CD4-positive, alpha-beta T cell treated with Interleukin-12 subunit alpha and Interleukin-12 subunit beta, for 1 hour (primary cell): ENCODE measurements around the gene HPD.

Experiments
- DNase-seq: peaks from one replicate; pipeline ENCODE4 v3.0.0-alpha.2; 2020

HPD gene

DNA sequence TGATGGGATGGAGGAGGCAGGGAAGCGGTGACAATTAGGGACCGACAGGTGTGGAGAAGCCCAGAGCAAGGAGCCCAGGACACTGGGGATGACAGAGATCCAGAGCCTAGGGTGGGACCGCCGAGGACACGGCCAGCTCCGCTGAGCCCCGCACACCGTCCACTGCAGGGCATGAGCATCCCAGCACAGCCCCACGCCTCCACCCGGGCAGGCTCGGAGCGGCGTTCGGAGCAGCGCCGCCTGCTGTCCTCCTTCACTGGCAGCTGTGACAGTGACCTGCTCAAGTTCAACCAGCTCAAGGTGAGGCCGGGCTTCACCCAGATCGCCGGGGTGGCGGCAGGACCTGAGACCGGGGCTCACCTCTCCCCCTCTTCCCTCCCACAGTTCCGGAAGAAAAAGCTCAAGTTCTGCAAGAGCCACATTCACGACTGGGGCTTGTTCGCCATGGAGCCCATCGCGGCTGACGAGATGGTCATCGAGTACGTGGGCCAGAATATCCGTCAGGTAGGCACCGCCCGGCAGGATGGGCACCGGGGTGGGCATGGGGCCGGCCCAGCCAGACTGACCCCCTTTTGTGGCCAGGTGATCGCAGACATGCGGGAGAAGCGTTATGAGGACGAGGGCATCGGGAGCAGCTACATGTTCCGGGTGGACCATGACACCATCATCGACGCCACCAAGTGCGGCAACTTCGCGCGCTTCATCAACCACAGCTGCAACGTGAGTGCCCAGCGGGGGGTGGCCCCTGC, 31.1 kb downstream of the HPD start:
- no peak for DNase-seq

GRCh38 chr12:121826318-121827150, 32.1 kb downstream of the HPD start:
- no peak for DNase-seq

DNA sequence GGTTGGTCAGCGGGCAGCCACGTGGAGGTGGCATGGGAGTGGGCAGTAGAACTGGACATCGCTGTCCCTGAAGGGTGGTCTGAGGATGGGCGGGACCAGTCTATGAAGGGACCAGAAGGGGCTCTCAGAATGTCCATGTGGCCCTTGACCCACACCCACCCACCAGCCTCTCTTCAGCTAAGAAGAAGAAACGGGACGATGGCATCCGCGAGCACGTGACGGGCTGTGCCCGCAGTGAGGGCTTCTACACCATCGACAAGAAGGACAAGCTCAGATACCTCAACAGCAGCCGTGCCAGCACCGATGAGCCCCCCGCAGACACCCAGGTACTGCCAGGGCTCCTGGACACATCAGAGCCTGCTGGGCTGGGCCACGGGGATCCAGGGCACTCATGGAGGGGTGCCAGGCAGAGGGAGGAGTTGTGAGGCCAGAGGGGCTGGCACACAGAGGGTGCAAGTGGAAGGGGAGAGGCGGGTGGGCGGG, 33.6 kb downstream of the HPD start:
- DNase-seq, result no peak

GRCh38 chr12:121823727-121824115, 34.9 kb downstream of the HPD start:
- no peak for DNase-seq

- DNase-seq, result no peak
Measured at GRCh38 chr12:121823101-121823726, 35.4 kb downstream of the HPD start.

GRCh38 chr12:121822393-121823100, 36.1 kb downstream of the HPD start:
- DNase-seq, result no peak

DNA sequence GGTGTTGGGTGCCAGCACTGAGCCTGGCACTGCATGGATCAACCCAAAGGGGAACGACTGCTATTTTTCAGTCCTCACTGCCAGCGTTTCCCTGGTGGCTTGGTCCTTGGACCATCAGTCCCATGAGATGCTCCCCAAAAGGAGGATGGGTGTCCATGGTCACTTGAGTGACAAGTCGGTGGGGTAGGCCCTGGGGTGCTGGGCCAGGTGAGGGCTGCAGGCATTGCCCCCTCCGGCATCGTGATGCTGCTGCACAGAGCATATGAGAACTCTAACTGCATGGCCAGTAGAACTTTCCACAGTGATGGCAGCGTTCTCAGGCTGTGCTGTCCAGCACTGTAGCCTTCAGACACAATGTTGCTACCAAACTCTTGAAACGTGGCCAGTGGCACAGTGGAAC, 38.6 kb downstream of the HPD start:
- DNase-seq, result no peak

GRCh38 chr12:121819212-121819949, 39.3 kb downstream of the HPD start:
- no peak for DNase-seq

DNA sequence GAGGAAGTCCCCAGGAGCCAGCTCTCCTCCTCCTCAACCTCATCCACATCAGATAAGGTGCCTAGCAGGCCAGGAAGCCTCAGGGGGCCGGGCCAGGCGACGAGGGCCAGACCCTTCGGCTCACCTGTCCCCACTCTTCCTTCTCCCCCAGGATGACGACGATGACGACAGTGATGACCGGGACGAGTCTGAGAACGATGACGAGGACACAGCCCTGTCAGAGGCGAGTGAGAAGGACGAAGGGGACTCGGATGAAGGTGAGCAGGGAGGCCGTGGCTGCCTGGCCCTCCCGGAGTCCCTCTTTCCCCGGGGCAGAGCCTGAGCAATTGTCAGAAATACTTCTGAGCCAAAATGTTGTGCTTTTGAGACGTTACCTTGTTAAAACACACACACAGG, 41.0 kb downstream of the HPD start:
- no peak for DNase-seq

- no peak for DNase-seq
Measured at GRCh38 chr12:121816925-121817647, 41.6 kb downstream of the HPD start.

- DNase-seq, result no peak
Measured at GRCh38 chr12:121815263-121815662, 43.4 kb downstream of the HPD start.

GRCh38 chr12:121814429-121815119, 44.1 kb downstream of the HPD start:
- no peak for DNase-seq

GRCh38 chr12:121813951-121814350, 44.7 kb downstream of the HPD start:
- no peak for DNase-seq

DNA sequence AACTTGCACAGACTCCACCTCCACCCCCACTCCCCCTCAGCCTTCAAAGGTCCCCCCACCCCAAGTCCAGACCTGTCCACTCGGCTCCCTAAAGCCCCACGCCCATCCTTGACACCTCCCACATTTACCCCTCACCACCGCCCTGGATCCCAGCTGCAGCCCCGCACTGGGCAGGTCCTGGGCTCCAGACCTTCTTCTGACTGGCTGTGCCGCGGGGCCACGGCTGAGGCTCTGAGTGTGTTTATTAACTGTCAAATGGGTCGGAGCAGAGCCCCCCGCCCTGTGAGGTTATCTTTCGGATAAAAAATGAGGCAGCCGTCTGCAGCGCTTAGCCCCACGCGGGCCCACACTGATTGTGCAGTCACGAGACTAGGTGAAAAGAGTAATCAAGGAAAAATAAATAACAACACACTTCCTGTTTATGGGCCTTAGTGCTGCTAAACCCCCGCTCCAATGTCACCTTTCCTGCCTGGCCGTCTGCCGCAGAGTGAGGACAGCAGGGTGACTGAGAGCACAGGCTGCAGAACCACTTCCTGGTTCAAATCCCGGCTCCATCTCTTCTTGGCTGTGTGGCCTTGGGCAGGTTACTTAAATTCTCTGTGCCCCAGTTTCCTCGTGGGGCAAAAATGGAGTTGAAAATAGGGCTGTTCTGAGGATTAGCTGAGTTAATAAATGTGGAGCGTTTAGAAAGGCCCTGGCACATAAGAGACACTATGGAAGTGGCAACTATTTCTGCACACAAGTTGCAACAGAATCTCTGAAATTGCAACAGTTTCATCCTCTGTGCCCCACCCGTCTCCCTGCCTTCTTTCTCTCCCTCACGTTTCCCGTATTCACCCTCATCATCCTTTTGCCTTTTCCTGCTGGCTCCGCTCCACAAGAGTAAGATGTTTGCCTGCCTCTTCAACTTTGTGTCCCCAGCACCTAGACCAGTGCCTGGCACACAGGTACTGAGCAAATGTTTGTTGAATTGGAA, 45.5 kb downstream of the HPD start:
- no peak for DNase-seq

DNA sequence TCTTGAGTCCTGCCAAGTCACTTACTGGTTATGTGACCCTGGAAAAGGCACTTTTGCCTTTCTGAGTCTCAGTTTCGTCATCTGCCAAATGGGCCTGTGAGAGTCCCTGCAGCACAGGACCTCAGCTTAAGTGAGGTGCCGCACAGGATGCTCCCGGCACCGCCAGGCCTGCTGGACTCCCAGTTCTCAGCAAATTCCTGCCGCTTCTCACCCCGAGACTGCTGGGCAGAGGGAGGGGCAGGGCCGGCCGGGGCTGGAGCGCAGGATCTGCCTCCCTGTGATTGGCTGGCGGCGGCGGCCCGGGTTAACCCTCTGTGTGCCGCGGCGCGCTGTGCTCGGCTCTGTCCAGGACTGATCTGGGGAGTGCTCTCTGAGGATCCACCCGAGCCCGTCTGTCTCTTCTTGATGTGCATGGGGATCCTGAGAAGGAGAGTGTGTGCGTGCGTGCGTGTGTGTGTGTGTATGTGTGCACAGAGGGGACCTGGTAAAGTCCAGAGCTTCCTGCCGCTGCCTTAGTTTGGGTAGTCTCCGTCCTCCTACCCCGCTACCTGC, 46.3 kb downstream of the HPD start:
- no peak for DNase-seq

- DNase-seq, result peak; percentile 75
Measured at GRCh38 chr12:121811434-121812319, 47.0 kb downstream of the HPD start.

GRCh38 chr12:121810833-121811433, 47.7 kb downstream of the HPD start:
- no peak for DNase-seq
